Heart right ventricle (tissue), 16 donors: ENCODE data around the gene SRGAP3. TPM values are rescaled to one million over a fixed set of nuclear protein-coding genes. Genes with fewer than 3 reads are reported as not detected.
A peak's percentile ranks its signal among the peaks of the same experiment; 100 is the strongest.

Experiments used
- ATAC-seq, 8 donors: fragments of 200-7000 bp; cut with Tn5 transposase; one replicate each; pipeline ENCODE4 v1.9.1; 2020; ENCODE audit warnings: mild to moderate bottlenecking in 8 of 8, moderate library complexity in 8 of 8, moderate number of reproducible peaks in 1 of 8
- DNase-seq, 2 donors: peaks; one replicate each; pipeline ENCODE4 v3.0.0-alpha.2; 2020
- H3K27ac ChIP-seq, 10 donors: fragments of 200-600 bp; sonication (generic) in 2 of 10; one replicate each; pipeline versions ENCODE4 v1.5.0 to v1.8.0; 2020 to 2022; ENCODE audit warnings: mild to moderate bottlenecking in 3 of 10
- H3K27me3 ChIP-seq, 7 donors: fragments of 200-600 bp; one replicate each; pipeline ENCODE4 v1.8.0; 2021 to 2022; ENCODE audit warnings: mild to moderate bottlenecking in 2 of 7
- H3K36me3 ChIP-seq, 9 donors: fragments of 200-600 bp; sonication (generic) in 1 of 9; one replicate each; pipeline versions ENCODE4 v1.5.0 to v1.8.0; 2020 to 2022; ENCODE audit warnings: mild to moderate bottlenecking in 2 of 9
- H3K4me1 ChIP-seq, 9 donors: fragments of 200-600 bp; sonication (generic) in 1 of 9; one replicate each; pipeline versions ENCODE4 v1.5.0 to v1.8.0; 2020 to 2022; ENCODE audit warnings: mild to moderate bottlenecking in 4 of 9
- H3K4me3 ChIP-seq, 10 donors: fragments of 200-600 bp; sonication (generic) in 2 of 10; one replicate each; pipeline versions ENCODE4 v1.5.0 to v1.8.0; 2020 to 2022; ENCODE audit warnings: mild to moderate bottlenecking in 7 of 10, moderate library complexity in 2 of 10
- H3K9me3 ChIP-seq, 11 donors: fragments of 200-600 bp in 10 of 11; sonication (generic) in 2 of 11; one replicate each; pipeline versions ENCODE4 v1.5.0 to v1.8.0; 2013 to 2022; ENCODE audit warnings: mild to moderate bottlenecking in 2 of 11, control low read depth in 1 of 11, moderate library complexity in 1 of 11
- CTCF ChIP-seq, 9 donors: fragments of 200-600 bp; sonication (generic) in 2 of 9; IDR thresholded peaks; one replicate each; pipeline versions ENCODE4 v1.5.0 to v1.8.0; 2021 to 2022; ENCODE audit warnings: antibody characterized with exemption in 9 of 9, mild to moderate bottlenecking in 5 of 9, moderate library complexity in 1 of 9
- WGBS, 2 donors: extraction: QIAGEN DNeasy Blood & Tissue Kit; methylation state at CpG; one replicate each; pipeline ENCODE4 v1.1.7; 2013; ENCODE audit warnings: inconsistent platforms in 1 of 2; 5-methylcytosine and 5-hydroxymethylcytosine counted together
- intact Hi-C, 10 donors: fragments of 100-400 bp; cut with DNase I; formaldehyde crosslinking; loops; one replicate each; pipeline versions ENCODE4 v1.11.1 to v1.14.2; 2022
- polyA plus RNA-seq, 2 donors: library from polyadenylated mRNA; stranded (reverse); fragments of 200-250 nt; gene quantifications; one replicate each; pipeline ENCODE4 v1.2.3, GENCODE V29; 2013
- total RNA-seq, 10 donors: library from RNA; stranded (reverse); fragmentation: NEBNext Ultra II Directional in 3 of 10; extraction: Animal tissue kit (Norgen Biotek cat#: 25700) in 3 of 10; gene quantifications; one replicate each; pipeline versions ENCODE4 v1.2.1 to v1.2.4, GENCODE V29; 2021 to 2023
- donor health status: Arrhythmogenic right ventricular cardiomyopathy.
- donor health status: ischemic (EF 13 %, LVEDD 7.1; RV severe dilation, severe dysfunction).
- donor health status: healthy with polysubstance abuse.
- donor health status: DM: no; HTN: yes; CAD: no.
- donor health status: DM: no; HTN: no; CAD: no.
- donor health status: ischemic (EF 25% LVEDD 6.9; RV normal size, moderate dysfunction).
- donor health status: ischemic (EF 25% LVEDD 5.7; RV mildly dilated, moderate dysfunction).
- donor health status: healthy.
- donor health status: DM: yes; HTN: yes; CAD: no.
- donor health status: Ischemic cardiomyopathy.
- donor health status: ischemic (EF 35%, LVEDD 5.7; RV mildly dilated, moderate dysfunction).
- donor health status: nonischemic (EF 11% LVEDD 7.7; RV severe dilation, severe dysfunction).
- donor health status: DM: yes; HTN: yes; CAD: no.
- donor health status: PGD.
- donor health status: ischemic (EF 29% LVEDD 5.4; RV normal size, mild dysfunction).
- donor health status: nonischemic (EF 23%, LVEDD 6.1; RV moderate dilation, normal function).

The SRGAP3 gene
- total and polyA plus RNA-seq, 12 donors, result 0.67 to 16.1 (median 10.6) TPM

- no peak for TF ChIP-seq CTCF (IDR thresholded peaks at IDR 0.05)
- H3K4me3 ChIP-seq, result no peak overlapping the region
- H3K9me3 ChIP-seq, result no peaks in the 10 kb centered on the region
- 67% methylated on average over 6 of the region's 6 CpGs for WGBS, 2 donors
- H3K4me1 ChIP-seq, result no peaks in the 10 kb centered on the region
- peaks cover 0 to 14% (median 0%) of the 10 kb centered on the region in 9 donors for H3K36me3 ChIP-seq
- intact Hi-C loops, result no loop called here
- ATAC-seq, result peak in 2 of 8 donors; percentile 44 to 61
- no peak for DNase-seq
- H3K27me3 ChIP-seq, result no peaks in the 10 kb centered on the region
- H3K27ac ChIP-seq, result no peak overlapping the region
Measured at GRCh38 chr3:9008550-9009255, 240.7 kb downstream of the SRGAP3 start.

DNA sequence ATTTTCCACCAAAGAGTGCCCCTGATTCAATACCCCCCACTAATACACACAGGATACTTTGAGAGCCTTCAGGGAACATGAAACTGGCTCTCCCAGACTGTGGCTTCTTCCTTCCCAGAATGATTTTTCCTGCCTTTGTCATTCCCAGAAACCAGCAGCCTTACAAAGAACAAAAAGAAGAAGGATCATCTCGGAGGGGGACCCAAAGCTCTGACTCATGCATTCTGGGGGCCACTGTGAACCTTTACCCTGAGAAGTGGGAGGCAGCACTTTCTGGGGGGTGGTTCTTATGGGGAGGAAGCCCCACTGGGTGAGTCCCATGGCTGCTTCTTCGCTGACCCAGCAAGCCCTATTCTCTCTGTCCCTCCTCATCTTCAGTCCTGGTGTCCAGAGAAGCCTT is 241.5 kb downstream of the SRGAP3 start:
- peaks cover 0 to 10% (median 0%) of the 10 kb centered on the region in 9 donors for H3K36me3 ChIP-seq
- no peak for TF ChIP-seq CTCF (IDR thresholded peaks at IDR 0.05)
- DNase-seq (no peak), ATAC-seq (no peak)
- 86% methylated on average over 2 of the region's 2 CpGs for WGBS, 2 donors
- H3K4me3 ChIP-seq, result no peak overlapping the region
- no peak overlapping the region for H3K27ac ChIP-seq
- intact Hi-C loops, result no loop called here
- no peaks in the 10 kb centered on the region for H3K9me3 ChIP-seq
- H3K27me3 ChIP-seq, result no peaks in the 10 kb centered on the region
- no peaks in the 10 kb centered on the region for H3K4me1 ChIP-seq

- ATAC-seq (no peak), DNase-seq (no peak)
- no peaks in the 10 kb centered on the region for H3K9me3 ChIP-seq
- no peaks in the 10 kb centered on the region for H3K4me1 ChIP-seq
- peaks cover 0 to 4% (median 0%) of the 10 kb centered on the region in 9 donors for H3K36me3 ChIP-seq
- H3K4me3 ChIP-seq, result no peak overlapping the region
- intact Hi-C loops, result no loop called here
- H3K27me3 ChIP-seq, result no peaks in the 10 kb centered on the region
- H3K27ac ChIP-seq, result no peak overlapping the region
- 88 to 93% methylated on average over 2 of the region's 2 CpGs for WGBS, 2 donors
- no peak for TF ChIP-seq CTCF (IDR thresholded peaks at IDR 0.05)
Measured at GRCh38 chr3:9007213-9007612, 242.2 kb downstream of the SRGAP3 start.

DNA sequence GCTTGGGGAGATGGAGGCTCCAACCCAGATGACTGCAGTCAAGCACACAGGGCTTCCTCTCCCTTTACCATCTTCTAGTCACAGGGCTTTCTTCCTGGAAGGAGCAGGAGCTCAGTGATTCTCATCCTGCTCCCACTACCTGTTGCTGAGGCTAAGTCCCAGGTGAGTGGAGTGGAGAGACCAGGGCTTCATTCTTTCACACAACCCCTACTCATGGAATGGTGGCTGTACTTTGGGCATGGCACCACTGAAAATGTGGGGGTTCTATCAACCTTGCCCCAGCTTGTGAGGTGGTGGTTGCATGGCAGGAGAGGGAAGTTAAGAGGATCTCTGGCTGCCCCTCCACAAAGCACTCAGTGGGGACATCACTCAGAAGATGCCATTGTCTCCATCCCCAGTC is 249.4 kb downstream of the SRGAP3 start:
- TF ChIP-seq CTCF (IDR thresholded peaks at IDR 0.05), result no peak
- Histone ChIP-seq H3K27ac (no peak overlapping the region), H3K27me3 (no peaks in the 10 kb centered on the region), H3K36me3 (no peaks in the 10 kb centered on the region), H3K9me3 (no peaks in the 10 kb centered on the region), H3K4me3 (no peak overlapping the region), H3K4me1 (peaks cover 0 to 19% (median 5%) of the 10 kb centered on the region in 9 donors)
- ATAC-seq (no peak), DNase-seq (no peak)
- intact Hi-C loops, result no loop called here
